HG02763 (cell line): ENCODE data around the gene CPXM2.
"Not testable (repeated sequence)": the region's sequence is repeated elsewhere in the genome, so short reads cannot be mapped to it uniquely, and the experiment has no call there.

Experiments
- ATAC-seq: cut with Tn5 transposase; IDR thresholded peaks from one replicate; pipeline ENCODE4 v1.9.1; 2021; ENCODE audit warnings: mild to moderate bottlenecking, moderate library complexity; ENCODE audit not compliant: unreplicated experiment

The CPXM2 gene

GRCh38 chr10:123747426-123747825 is 144.2 kb downstream of the CPXM2 start:
- no peak for ATAC-seq

- no peak for ATAC-seq
Observed at GRCh38 chr10:123746942-123747341, 144.7 kb downstream of the CPXM2 start.

- no peak for ATAC-seq
Observed at GRCh38 chr10:123746520-123746919, 145.1 kb downstream of the CPXM2 start.

GRCh38 chr10:123746061-123746460 is 145.5 kb downstream of the CPXM2 start:
- no peak for ATAC-seq

- no peak for ATAC-seq
Observed at GRCh38 chr10:123744224-123744536, 147.4 kb downstream of the CPXM2 start.

GRCh38 chr10:123743441-123744223 is 148.0 kb downstream of the CPXM2 start:
- no peak for ATAC-seq

- no peak for ATAC-seq
Observed at GRCh38 chr10:123742751-123743440, 148.7 kb downstream of the CPXM2 start.

GRCh38 chr10:123741711-123742110 is 149.9 kb downstream of the CPXM2 start:
- no peak for ATAC-seq

- no peak for ATAC-seq
Observed at GRCh38 chr10:123741146-123741545, 150.5 kb downstream of the CPXM2 start.

GRCh38 chr10:123736917-123737316 is 154.7 kb downstream of the CPXM2 start:
- ATAC-seq = not testable (repeated sequence)

- no peak for ATAC-seq
Observed at GRCh38 chr10:123729523-123729922, 162.1 kb downstream of the CPXM2 start.

GRCh38 chr10:123726836-123727235 is 164.8 kb downstream of the CPXM2 start:
- no peak for ATAC-seq

GRCh38 chr10:123726381-123726780 is 165.2 kb downstream of the CPXM2 start:
- ATAC-seq = no peak

GRCh38 chr10:123724747-123725146 is 166.9 kb downstream of the CPXM2 start:
- no peak for ATAC-seq

GRCh38 chr10:123722351-123722750 is 169.3 kb downstream of the CPXM2 start:
- no peak for ATAC-seq

GRCh38 chr10:123721441-123722049 is 170.1 kb downstream of the CPXM2 start:
- ATAC-seq = no peak

- no peak for ATAC-seq
Observed at GRCh38 chr10:123720536-123720935, 171.1 kb downstream of the CPXM2 start.

- ATAC-seq = no peak
Observed at GRCh38 chr10:123718544-123719060, 173.0 kb downstream of the CPXM2 start.

- ATAC-seq = no peak
Observed at GRCh38 chr10:123717336-123717735, 174.3 kb downstream of the CPXM2 start.

GRCh38 chr10:123715546-123715945 is 176.1 kb downstream of the CPXM2 start:
- no peak for ATAC-seq

- ATAC-seq = no peak
Observed at GRCh38 chr10:123706236-123706635, 185.4 kb downstream of the CPXM2 start.

GRCh38 chr10:123704812-123705211 is 186.8 kb downstream of the CPXM2 start:
- no peak for ATAC-seq
